PC-3 (cell line): ENCODE data around the gene HIVEP3.

Experiments
- CTCF ChIP-seq: fragments of 300-600 bp; sonication (generic); conservative IDR thresholded peaks from 2 replicates; pipeline ENCODE4 v1.5.1; 2017; ENCODE audit warnings: antibody characterized with exemption, low read depth, mild to moderate bottlenecking, low read length
- EZH2phosphoT487 ChIP-seq: fragments of 300-600 bp; sonication (generic); IDR thresholded peaks from 2 replicates; pipeline ENCODE4 v1.6.1; 2018; ENCODE audit warnings: mild to moderate bottlenecking, antibody characterized with exemption, low read length, borderline replicate concordance

GRCh38 chr1:41659903-41660302, 258.8 kb downstream of the HIVEP3 start:
- TF ChIP-seq EZH2phosphoT487 (no peak), CTCF (no peak)
